Smooth muscle cell (in vitro differentiated cells): Measurements from ENCODE around the gene NKD2. TPM values are rescaled to one million over a fixed set of nuclear protein-coding genes. Genes with fewer than 3 reads are reported as not detected.
"Not testable (repeated sequence)": the region's sequence is repeated elsewhere in the genome, so short reads cannot be mapped to it uniquely, and the experiment has no call there.

Source experiments
- DNase-seq: peaks from one replicate; lab custom pipeline; 2025; ENCODE audit not compliant: unreplicated experiment; lab: John Stamatoyannopoulos, UW
- H2AFZ ChIP-seq: fragments of 200-600 bp; sonication (generic); 2 replicates; pipeline ENCODE4 v1.6.0; 2016; ENCODE audit warnings: antibody characterized with exemption, low read depth, mild to moderate bottlenecking
- H3F3A ChIP-seq: fragments of 200-600 bp; sonication (generic); 2 replicates; pipeline ENCODE4 v1.6.0; 2017; ENCODE audit warnings: antibody characterized with exemption, low read depth
- H3K27ac ChIP-seq: fragments of 200-600 bp; sonication (generic); 2 replicates; pipeline ENCODE4 v1.5.1; 2016; ENCODE audit warnings: low read depth, mild to moderate bottlenecking
- H3K27me3 ChIP-seq: fragments of 200-600 bp; sonication (generic); 2 replicates; pipeline ENCODE4 v1.6.1; 2016; ENCODE audit warnings: low read depth, mild to moderate bottlenecking
- H3K36me3 ChIP-seq: fragments of 200-600 bp; sonication (generic); 2 replicates; pipeline ENCODE4 v1.5.1; 2016; ENCODE audit warnings: low read depth
- H3K4me1 ChIP-seq: fragments of 200-600 bp; sonication (generic); 2 replicates; pipeline ENCODE4 v1.5.1; 2016; ENCODE audit warnings: low read depth
- H3K4me2 ChIP-seq: fragments of 200-600 bp; sonication (generic); 2 replicates; pipeline ENCODE4 v1.6.0; 2016; ENCODE audit warnings: mild to moderate bottlenecking
- H3K4me3 ChIP-seq: fragments of 200-600 bp; sonication (generic); 2 replicates; pipeline ENCODE4 v1.5.1; 2016; ENCODE audit warnings: mild to moderate bottlenecking
- H3K79me2 ChIP-seq: fragments of 200-600 bp; sonication (generic); 2 replicates; pipeline ENCODE4 v1.6.0; 2016; ENCODE audit warnings: low read depth, mild to moderate bottlenecking
- H3K9ac ChIP-seq: fragments of 200-600 bp; sonication (generic); 2 replicates; pipeline ENCODE4 v1.6.0; 2016; ENCODE audit warnings: low read depth
- H3K9me3 ChIP-seq: fragments of 200-600 bp; sonication (generic); replicated peaks from 2 replicates; pipeline ENCODE4 v1.5.1; 2016; ENCODE audit warnings: low read depth
- H4K20me1 ChIP-seq: fragments of 200-600 bp; sonication (generic); 2 replicates; pipeline ENCODE4 v1.6.0; 2016; ENCODE audit warnings: low read depth
- WGBS: methylation state at CpG from one replicate; pipeline ENCODE4 v1.1.7; 2016; ENCODE audit warnings: low lambda C conversion rate; 5-methylcytosine and 5-hydroxymethylcytosine counted together
- polyA plus RNA-seq: library from polyadenylated mRNA; unstranded; fragments of >200 nt; fragmentation: Nextera tagmentation; extraction: Ambion mirVana; gene quantifications from 2 replicates; pipeline ENCODE4 v1.2.1, GENCODE V29; 2016
- total RNA-seq: library from RNA; depleted of rRNA; stranded (reverse); fragments of >200 nt; gene quantifications from 2 replicates; pipeline ENCODE4 v1.2.3, GENCODE V29; 2014
- TF ChIP-seq, protein P1 (sequence below): fragments of 200-600 bp; sonication (generic); IDR thresholded peaks from 2 replicates; pipeline ENCODE4 v1.5.1; 2017; ENCODE audit warnings: borderline replicate concordance, mild to moderate bottlenecking, antibody characterized with exemption; ENCODE audit not compliant: insufficient read depth, poor library complexity, severe bottlenecking

Gene NKD2
- total and polyA plus RNA-seq, 2 experiments from 2014 or later, result 32.5 to 122 TPM

- TF ChIP-seq, protein P1, sequence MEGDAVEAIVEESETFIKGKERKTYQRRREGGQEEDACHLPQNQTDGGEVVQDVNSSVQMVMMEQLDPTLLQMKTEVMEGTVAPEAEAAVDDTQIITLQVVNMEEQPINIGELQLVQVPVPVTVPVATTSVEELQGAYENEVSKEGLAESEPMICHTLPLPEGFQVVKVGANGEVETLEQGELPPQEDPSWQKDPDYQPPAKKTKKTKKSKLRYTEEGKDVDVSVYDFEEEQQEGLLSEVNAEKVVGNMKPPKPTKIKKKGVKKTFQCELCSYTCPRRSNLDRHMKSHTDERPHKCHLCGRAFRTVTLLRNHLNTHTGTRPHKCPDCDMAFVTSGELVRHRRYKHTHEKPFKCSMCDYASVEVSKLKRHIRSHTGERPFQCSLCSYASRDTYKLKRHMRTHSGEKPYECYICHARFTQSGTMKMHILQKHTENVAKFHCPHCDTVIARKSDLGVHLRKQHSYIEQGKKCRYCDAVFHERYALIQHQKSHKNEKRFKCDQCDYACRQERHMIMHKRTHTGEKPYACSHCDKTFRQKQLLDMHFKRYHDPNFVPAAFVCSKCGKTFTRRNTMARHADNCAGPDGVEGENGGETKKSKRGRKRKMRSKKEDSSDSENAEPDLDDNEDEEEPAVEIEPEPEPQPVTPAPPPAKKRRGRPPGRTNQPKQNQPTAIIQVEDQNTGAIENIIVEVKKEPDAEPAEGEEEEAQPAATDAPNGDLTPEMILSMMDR, result no peak
- Histone ChIP-seq H3K9me3 (no peaks in the 10 kb centered on the region), H3K27me3 (no peaks in the 10 kb centered on the region), H3K4me3 (no peak overlapping the region), H3K79me2 (no peaks in the 10 kb centered on the region), H3F3A (no peaks in the 10 kb centered on the region), H3K36me3 (no peaks in the 10 kb centered on the region), H3K9ac (no peak overlapping the region), H3K4me2 (no peak overlapping the region), H3K4me1 (no peaks in the 10 kb centered on the region), H3K27ac (no peak overlapping the region), H2AFZ (no peak overlapping the region), H4K20me1 (no peaks in the 10 kb centered on the region)
- WGBS, result 92% methylated on average over 18 of the region's 24 CpGs
- DNase-seq, result no peak
These were observed 52.0 kb downstream of the NKD2 start for GRCh38 chr5:1060535-1060981.

DNA sequence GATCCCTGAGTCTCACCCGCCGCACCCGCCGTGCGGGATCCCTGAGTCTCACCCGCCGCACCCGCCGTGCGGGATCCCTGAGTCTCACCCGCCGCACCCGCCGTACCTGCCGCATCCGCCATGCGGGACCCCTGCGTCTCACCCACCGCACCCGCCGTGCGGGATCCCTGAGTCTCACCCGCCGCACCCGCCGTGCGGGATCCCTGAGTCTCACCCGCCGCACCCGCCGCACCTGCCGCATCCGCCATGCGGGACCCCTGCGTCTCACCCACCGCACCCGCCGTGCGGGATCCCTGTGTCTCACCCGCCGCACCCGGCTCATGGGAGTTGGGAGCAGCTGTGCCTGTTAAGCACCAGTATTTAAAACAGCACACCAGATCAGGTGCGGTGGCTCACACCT lies 52.7 kb downstream of the NKD2 start:
- not testable (repeated sequence) for H3K9me3 ChIP-seq, H4K20me1 ChIP-seq, H3K27me3 ChIP-seq, H3K36me3 ChIP-seq, DNase-seq, H3K27ac ChIP-seq, H3K9ac ChIP-seq, H3K79me2 ChIP-seq, H3K4me3 ChIP-seq, H2AFZ ChIP-seq, H3K4me1 ChIP-seq, H3F3A ChIP-seq, H3K4me2 ChIP-seq
- WGBS, result 93% methylated on average over 23 of the region's 43 CpGs

DNA sequence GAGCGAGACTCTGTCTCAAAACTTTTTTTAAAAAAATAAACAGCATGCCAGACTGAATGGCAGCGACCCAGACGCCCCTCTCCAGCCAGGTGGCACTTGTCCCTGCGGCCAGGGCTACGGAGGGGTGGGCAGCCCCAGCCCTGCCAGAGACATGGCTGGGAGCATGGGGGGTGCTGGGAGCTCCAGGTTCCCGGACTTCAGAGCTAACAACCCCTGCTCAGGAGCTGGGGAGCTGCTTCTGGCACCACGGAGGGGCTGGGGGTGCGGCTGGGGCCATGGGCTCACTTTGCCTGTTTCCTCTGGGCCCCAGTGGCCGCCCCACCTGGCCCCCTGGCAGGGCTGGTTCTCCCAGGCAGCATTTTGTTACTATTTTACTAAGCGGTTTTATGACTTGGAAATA lies 53.3 kb downstream of the NKD2 start:
- Histone ChIP-seq H2AFZ (no peak overlapping the region), H3K27ac (no peak overlapping the region), H4K20me1 (no peaks in the 10 kb centered on the region), H3K9me3 (no peaks in the 10 kb centered on the region), H3K27me3 (no peaks in the 10 kb centered on the region), H3K4me1 (no peaks in the 10 kb centered on the region), H3F3A (no peaks in the 10 kb centered on the region), H3K9ac (no peak overlapping the region), H3K36me3 (no peaks in the 10 kb centered on the region), H3K4me3 (no peak overlapping the region), H3K79me2 (no peaks in the 10 kb centered on the region), H3K4me2 (no peak overlapping the region)
- WGBS, result 95% methylated on average over 9 of the region's 10 CpGs
- no peak for DNase-seq
- TF ChIP-seq, protein P1, result no peak

- Histone ChIP-seq H4K20me1 (no peaks in the 10 kb centered on the region), H3K36me3 (no peaks in the 10 kb centered on the region), H3K4me3 (no peak overlapping the region), H3K9me3 (no peaks in the 10 kb centered on the region), H3K4me2 (no peak overlapping the region), H3K27me3 (no peaks in the 10 kb centered on the region), H3K79me2 (no peaks in the 10 kb centered on the region), H3F3A (no peaks in the 10 kb centered on the region), H3K27ac (no peak overlapping the region), H3K9ac (no peak overlapping the region), H3K4me1 (no peaks in the 10 kb centered on the region), H2AFZ (no peak overlapping the region)
- TF ChIP-seq, protein P1, result no peak
- 96% methylated on average over 32 of the region's 36 CpGs for WGBS
- no peak for DNase-seq
These were observed 54.4 kb downstream of the NKD2 start for GRCh38 chr5:1062761-1063568.
